ENCODE measurements around the gene CABP1.
A peak's percentile ranks its signal among the peaks of the same experiment; 100 is the strongest.
"Not testable (repeated sequence)": the region's sequence is repeated elsewhere in the genome, so short reads cannot be mapped to it uniquely, and the experiment has no call there.

Gene CABP1

DNA sequence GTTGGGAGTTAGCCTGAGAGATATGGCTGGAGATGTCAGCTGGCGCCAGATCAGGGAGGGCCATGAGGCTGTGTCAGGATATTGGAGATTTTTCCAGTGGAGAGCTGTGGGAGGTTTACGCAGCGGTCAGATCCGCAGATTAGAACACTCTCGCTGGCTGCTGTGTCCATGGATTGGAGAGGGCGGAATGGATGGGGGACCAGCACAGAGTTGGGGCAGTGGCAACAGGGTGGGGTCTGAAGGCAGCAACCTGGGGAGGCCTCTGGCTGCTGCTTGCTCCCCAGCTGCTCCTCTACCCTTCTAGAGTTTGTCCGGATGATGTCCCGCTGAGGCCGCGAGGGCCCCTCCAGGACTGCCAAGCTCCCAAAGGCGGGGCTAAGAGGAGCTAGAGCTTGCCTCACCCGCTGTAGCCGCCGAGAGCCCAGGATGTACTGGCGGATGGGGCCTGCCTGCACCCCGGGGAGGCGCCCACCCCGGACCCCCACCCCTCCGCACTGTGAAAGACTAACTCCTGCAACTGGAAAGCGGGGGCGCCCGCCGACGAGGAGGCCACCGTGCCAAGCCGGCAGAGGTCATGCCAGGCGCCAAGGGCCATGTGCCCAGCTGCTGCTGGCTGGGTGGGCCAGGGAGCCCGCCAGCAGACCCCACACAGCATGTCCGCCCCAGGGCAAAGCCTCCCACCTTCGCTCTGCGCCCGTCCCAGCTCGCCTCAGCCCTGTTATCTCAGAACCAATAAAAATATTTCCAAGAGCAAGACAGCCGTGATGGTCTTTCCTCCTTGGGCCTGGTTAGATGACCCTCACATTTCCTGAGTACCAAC, 26.4 kb downstream of the CABP1 start:
- in situ Hi-C loops (cut with MboI; ENCODE audit: low sequenced_read_pairs), result no loop called here
- H3K4me3 ChIP-seq, result no peak overlapping the region
- no peaks in the 10 kb centered on the region for H3K36me3 ChIP-seq (replicated peaks)
- no peaks in the 10 kb centered on the region for H3K9me3 ChIP-seq
- DNase-seq (ENCODE audit: low spot score in 2 of 2), result no peak
- no peaks in the 10 kb centered on the region for H3K27me3 ChIP-seq (ENCODE audit: low read depth)
- peaks cover 17% of the 10 kb centered on the region for H3K4me1 ChIP-seq

DNA sequence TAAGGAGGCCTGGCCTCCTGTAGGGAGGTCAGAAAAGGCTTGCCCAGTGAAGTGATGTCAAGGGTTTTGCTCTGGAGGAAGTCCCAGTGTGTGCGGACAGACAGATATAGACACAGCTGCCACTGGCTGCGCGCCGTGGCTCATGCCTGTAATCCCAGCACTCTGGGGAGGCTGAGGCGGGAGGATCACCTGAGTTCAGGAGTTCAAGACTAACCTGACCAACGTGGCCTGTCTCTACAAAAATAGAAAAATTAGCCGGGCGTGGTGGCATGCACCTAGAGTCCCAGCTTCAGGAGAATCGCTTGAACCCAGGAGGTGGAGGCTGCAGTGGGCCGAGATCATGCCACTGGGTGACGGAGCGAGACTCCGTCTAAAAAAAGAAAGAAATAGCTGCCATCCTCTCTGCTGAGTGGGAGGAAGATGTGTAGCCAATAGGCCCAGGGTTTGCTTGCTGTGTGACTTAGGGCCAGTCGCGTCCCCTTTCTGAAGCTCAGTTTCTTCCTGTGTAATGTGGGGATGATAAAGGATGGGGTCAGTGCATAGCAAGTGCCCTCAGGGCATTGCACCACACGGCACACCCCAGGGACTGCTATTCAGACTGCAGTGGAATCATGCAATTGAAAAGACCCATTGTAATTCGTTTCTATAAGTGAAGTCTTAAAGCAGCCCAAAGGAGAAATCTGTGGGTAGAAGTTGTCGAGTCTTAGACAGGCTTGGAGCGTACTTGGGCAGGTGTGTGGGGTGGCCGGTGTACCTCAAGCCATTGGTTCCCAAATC, 27.9 kb downstream of the CABP1 start:
- no peaks in the 10 kb centered on the region for H3K36me3 ChIP-seq (replicated peaks)
- no peaks in the 10 kb centered on the region for H3K27me3 ChIP-seq (ENCODE audit: low read depth)
- H3K9me3 ChIP-seq, result no peaks in the 10 kb centered on the region
- H3K4me1 ChIP-seq, result peaks cover 17% of the 10 kb centered on the region
- H3K4me3 ChIP-seq, result no peak overlapping the region
- in situ Hi-C loops (cut with MboI; ENCODE audit: low sequenced_read_pairs), result no loop called here
- peak; percentile 84 to 95 for DNase-seq (ENCODE audit: low spot score in 2 of 2)

DNA sequence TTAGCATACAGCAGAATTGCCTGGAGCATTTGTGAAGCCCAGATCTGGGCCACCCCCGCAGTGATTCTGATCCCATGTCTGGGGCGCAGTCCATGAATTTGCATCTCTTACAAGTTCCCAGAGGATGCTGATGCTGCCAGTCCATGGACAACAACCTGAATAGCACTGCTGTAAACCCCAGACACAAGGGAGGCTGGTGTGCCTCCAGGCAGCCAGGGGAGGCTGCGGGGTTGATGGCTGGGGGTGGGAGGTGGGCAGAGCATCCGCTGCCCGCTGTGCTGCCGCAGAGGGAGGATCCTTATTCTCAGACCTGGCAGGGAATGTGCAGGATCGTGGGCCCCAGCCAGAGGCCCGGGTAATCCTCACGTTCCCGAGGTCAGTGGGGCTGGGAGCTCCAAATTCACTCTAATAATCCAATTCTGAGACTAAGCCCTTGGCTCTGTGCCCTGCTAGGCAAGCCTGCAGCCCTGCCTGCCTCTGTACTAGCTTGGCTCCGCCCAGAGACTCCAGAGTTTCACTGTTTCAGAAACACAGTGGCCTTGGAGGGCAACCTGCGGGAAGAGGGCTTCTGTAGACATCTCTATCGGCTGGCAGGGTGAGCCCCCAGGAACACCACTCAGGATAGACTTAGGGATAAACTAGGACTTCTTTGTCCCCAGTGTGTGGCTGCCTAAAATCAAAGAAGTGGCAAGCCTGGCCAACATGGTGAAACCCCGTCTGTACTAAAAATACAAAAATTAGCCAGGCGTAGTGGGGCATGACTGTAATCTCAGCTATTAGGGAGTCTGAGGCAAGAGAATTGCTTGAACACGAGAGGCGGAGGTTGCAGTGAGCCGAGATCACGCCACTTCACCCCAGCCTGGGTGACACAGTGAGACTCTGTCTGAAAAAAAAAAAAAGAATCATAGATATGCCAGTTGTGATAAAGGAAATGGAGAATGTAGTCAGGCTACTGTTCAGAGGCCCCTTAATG, 28.7 kb downstream of the CABP1 start:
- no peaks in the 10 kb centered on the region for H3K9me3 ChIP-seq
- no peak overlapping the region for H3K4me3 ChIP-seq
- H3K27me3 ChIP-seq (ENCODE audit: low read depth), result no peaks in the 10 kb centered on the region
- in situ Hi-C loops (cut with MboI; ENCODE audit: low sequenced_read_pairs), result no loop called here
- no peaks in the 10 kb centered on the region for H3K36me3 ChIP-seq (replicated peaks)
- peak; percentile 88 to 91 for DNase-seq (ENCODE audit: low spot score in 2 of 2)
- peaks cover 17% of the 10 kb centered on the region for H3K4me1 ChIP-seq

DNA sequence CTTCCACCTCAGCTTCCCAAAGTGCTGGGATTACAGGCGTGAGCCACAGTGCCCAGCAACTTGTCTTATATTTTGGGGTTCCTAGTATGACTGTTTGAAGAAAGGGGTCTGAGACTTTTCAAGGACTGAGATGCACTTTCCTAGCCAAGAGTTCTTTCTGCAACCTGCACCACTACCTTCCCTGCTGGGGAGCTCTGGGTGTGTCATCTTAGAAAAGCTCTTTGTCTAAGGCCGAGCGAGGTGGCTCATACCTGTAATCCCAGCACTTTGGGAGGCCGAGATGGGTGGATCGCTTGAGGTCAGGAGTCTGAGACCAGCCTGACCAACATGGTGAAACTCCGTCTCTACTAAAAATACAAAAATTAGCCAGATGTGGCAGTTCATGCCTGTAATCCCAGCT, 29.8 kb downstream of the CABP1 start:
- H3K4me3 ChIP-seq; in situ Hi-C loops (cut with MboI; ENCODE audit: low sequenced_read_pairs); H3K36me3 ChIP-seq (replicated peaks); DNase-seq (ENCODE audit: low spot score in 2 of 2); H3K27me3 ChIP-seq (ENCODE audit: low read depth); H3K9me3 ChIP-seq: not testable (repeated sequence)
- H3K4me1 ChIP-seq, result peaks cover 17% of the 10 kb centered on the region

DNA sequence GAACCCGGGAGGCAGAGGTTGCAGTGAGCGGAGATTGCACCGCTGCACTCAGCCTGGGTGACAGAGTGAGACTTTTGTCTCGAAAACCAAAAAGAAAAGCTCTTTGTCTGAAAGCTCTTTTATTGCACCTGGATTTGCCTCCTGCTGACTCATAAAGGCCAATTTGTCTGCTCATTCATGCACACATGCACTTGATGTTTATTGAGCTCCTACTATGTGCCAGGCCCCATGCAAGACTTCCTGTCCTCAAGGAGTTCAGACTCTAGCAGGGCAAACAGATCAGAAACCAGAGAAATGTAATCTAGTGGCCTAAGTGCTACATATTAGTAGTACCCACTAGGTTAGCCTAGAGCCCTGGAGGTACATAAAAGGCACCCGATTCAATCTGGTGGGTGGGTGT, 30.2 kb downstream of the CABP1 start:
- peaks cover 17% of the 10 kb centered on the region for H3K4me1 ChIP-seq
- no peaks in the 10 kb centered on the region for H3K27me3 ChIP-seq (ENCODE audit: low read depth)
- no peaks in the 10 kb centered on the region for H3K9me3 ChIP-seq
- no peak for DNase-seq (ENCODE audit: low spot score in 2 of 2)
- in situ Hi-C loops (cut with MboI; ENCODE audit: low sequenced_read_pairs), result no loop called here
- H3K4me3 ChIP-seq, result no peak overlapping the region
- H3K36me3 ChIP-seq (replicated peaks), result no peaks in the 10 kb centered on the region

DNA sequence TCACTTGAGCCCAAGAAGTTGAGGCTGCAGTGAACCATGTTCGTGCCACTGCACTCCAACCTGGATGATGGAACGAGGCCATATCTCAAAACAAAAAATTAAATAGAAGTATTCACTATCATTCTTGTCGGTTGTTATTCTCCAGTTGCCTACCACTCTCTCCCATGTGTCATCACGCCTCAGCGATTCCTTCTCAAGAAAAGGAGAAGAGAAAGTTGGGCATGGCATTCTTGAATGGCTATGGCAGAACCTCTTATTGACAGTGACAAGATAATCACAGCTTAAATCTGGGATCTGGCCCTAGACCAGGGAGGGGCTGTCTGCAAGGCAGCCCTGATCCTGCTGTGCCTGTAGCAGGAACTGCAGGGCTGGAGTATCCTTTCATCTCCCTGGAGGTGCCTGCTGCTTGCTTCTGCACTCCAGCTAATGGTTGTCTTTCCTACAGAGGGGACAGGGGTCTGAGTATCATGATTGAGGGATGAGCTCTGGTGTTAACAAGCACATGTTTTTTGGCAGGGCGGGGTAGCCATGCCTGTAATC, 33.7 kb downstream of the CABP1 start:
- Histone ChIP-seq H3K9me3 (no peaks in the 10 kb centered on the region), H3K4me1 (peaks cover 6% of the 10 kb centered on the region), H3K4me3 (no peak overlapping the region), H3K27me3 (ENCODE audit: low read depth) (no peaks in the 10 kb centered on the region), H3K36me3 (replicated peaks) (no peaks in the 10 kb centered on the region)
- in situ Hi-C loops (cut with MboI; ENCODE audit: low sequenced_read_pairs), result no loop called here
- no peak for DNase-seq (ENCODE audit: low spot score in 2 of 2)

DNA sequence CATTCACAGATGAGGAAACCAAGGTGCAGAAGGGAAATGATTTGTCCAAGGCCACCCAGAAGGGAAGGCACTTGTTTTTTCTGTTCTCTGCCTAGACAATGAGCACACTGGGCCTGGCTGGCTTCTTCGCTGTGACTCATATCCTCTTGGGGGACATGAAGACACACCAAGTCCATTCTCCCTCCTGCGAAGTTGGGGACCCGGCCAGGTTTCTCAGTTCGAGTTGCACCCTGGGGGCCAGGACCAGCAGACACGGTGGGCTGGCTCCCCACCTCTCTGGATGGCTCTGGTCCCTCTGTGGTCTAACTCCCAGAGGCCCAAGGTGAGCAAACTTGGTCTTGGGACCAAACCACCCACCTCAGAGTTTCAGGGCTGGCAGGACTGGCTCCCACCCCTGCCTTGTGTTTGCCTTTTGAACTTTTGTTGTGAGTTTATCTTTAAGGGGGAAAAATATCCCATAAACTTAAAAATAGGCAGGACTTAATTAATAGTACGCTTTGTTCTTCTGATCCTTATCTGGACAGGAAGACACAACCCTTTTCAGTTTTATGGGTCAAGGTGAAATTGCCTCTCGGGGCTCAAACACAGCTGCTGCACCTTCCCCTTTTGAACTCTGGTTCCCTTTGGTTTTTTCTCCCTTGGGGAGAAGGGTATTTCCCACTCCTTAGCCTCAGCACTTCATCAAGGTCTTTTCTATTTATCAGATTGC, 37.5 kb downstream of the CABP1 start:
- in situ Hi-C loops (cut with MboI; ENCODE audit: low sequenced_read_pairs), result no loop called here
- no peaks in the 10 kb centered on the region for H3K9me3 ChIP-seq
- H3K4me1 ChIP-seq, result no peaks in the 10 kb centered on the region
- H3K4me3 ChIP-seq, result no peak overlapping the region
- H3K27me3 ChIP-seq (ENCODE audit: low read depth), result no peaks in the 10 kb centered on the region
- DNase-seq (ENCODE audit: low spot score in 2 of 2), result no peak
- no peaks in the 10 kb centered on the region for H3K36me3 ChIP-seq (replicated peaks)

DNA sequence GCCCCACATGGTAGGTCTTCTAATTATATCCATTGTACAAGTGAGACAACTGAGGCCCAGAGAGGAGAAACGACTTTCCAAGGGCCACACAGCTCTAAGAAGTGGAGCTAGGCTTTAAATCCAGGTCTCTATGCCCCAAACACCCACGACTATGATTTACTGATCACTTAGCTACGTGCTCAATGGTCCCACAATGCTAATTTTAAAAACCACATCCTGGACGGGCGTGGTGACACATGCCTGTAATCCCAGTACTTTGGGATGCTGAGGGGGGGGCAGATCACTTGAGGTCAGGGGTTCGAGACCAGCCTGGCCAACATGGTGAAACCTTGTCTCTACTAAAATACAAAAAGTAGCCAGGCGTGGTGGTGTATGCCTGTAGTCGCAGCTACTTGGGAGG, 38.1 kb downstream of the CABP1 start:
- no peaks in the 10 kb centered on the region for H3K27me3 ChIP-seq (ENCODE audit: low read depth)
- in situ Hi-C loops (cut with MboI; ENCODE audit: low sequenced_read_pairs), result no loop called here
- H3K4me1 ChIP-seq, result no peaks in the 10 kb centered on the region
- no peak overlapping the region for H3K4me3 ChIP-seq
- no peaks in the 10 kb centered on the region for H3K36me3 ChIP-seq (replicated peaks)
- DNase-seq (ENCODE audit: low spot score in 2 of 2), result no peak
- H3K9me3 ChIP-seq, result no peaks in the 10 kb centered on the region

DNA sequence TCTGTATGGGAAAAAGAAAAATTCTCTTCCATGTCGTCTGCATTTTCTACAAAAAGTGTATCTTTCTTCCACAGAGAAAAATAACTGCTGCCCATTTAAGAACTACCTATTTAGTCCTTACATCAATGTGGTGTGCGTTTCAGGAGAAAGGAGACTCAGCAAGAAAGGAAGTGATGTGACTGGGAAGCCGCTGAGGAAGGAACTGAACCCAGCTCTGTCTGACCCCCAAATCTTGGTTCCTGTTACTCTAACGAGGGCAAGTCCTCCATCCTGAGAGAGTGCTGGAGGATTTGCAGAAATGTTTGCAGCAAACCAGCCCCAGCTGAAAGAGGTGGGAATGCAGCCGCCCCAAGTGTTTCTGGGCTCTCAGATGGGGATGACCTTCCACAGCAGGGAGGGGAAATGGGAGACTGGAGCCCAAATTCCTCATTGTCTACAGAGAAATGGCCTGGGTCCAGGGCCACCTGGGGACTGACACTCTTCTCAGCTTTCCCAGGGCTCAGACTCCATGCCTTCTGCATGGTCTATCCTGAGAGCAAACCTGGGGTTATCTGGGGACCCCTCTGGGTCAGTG, 39.8 kb downstream of the CABP1 start:
- in situ Hi-C loops (cut with MboI; ENCODE audit: low sequenced_read_pairs), result no loop called here
- DNase-seq (ENCODE audit: low spot score in 2 of 2), result no peak
- no peaks in the 10 kb centered on the region for H3K36me3 ChIP-seq (replicated peaks)
- H3K9me3 ChIP-seq, result no peaks in the 10 kb centered on the region
- no peak overlapping the region for H3K4me3 ChIP-seq
- H3K27me3 ChIP-seq (ENCODE audit: low read depth), result no peaks in the 10 kb centered on the region
- no peaks in the 10 kb centered on the region for H3K4me1 ChIP-seq

DNA sequence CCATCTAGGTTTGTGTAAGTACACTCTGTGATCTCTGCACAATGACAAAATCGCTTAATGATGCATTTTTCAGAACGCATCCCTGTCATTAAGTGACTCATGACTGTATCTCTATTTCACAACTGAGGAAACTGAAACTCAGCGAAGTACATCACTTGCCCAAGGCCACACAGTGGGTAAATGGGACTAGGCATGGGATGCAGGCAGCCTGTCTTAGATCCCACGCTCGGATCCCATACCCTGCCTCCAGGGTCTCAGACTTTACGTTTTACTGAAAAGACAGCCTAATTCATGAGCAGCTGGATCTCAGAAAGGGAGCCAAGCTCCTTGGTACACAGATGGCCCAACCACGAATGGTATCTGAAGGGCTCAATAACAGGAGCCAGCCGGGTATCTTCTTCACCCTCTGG, 44.1 kb downstream of the CABP1 start:
- no peak for DNase-seq (ENCODE audit: low spot score in 2 of 2)
- in situ Hi-C loops (cut with MboI; ENCODE audit: low sequenced_read_pairs), result no loop called here
- H3K9me3 ChIP-seq, result no peaks in the 10 kb centered on the region
- peaks cover 6% of the 10 kb centered on the region for H3K4me1 ChIP-seq
- H3K36me3 ChIP-seq (replicated peaks), result no peaks in the 10 kb centered on the region; the same call in 1 of the 2 replicates
- H3K27me3 ChIP-seq (ENCODE audit: low read depth), result no peaks in the 10 kb centered on the region
- H3K4me3 ChIP-seq, result no peak overlapping the region

DNA sequence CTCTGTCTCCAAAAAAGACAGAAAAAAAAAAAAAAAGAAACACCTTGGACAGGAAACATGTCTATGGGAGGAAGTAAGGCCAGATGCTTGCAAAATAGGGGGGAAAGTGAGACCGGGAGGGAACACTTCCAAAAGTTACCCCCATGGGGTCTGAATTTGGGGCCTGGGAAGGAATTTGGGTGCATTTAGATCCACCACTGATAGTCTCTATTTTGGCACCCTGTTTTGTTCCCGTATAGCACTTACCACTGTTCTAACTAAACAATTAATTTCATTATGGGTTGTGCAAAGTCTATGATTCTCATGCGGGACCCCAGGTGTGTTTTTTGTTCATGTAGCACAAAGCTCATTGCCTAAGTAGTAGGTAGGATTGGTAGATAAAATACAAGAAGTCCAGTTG, 45.1 kb downstream of the CABP1 start:
- in situ Hi-C loops (cut with MboI; ENCODE audit: low sequenced_read_pairs), result no loop called here
- peaks cover 10% of the 10 kb centered on the region for H3K4me1 ChIP-seq
- no peak overlapping the region for H3K4me3 ChIP-seq
- no peaks in the 10 kb centered on the region for H3K9me3 ChIP-seq
- no peak for DNase-seq (ENCODE audit: low spot score in 2 of 2)
- no peaks in the 10 kb centered on the region for H3K27me3 ChIP-seq (ENCODE audit: low read depth)
- H3K36me3 ChIP-seq (replicated peaks), result no peaks in the 10 kb centered on the region; the same call in 1 of the 2 replicates

DNA sequence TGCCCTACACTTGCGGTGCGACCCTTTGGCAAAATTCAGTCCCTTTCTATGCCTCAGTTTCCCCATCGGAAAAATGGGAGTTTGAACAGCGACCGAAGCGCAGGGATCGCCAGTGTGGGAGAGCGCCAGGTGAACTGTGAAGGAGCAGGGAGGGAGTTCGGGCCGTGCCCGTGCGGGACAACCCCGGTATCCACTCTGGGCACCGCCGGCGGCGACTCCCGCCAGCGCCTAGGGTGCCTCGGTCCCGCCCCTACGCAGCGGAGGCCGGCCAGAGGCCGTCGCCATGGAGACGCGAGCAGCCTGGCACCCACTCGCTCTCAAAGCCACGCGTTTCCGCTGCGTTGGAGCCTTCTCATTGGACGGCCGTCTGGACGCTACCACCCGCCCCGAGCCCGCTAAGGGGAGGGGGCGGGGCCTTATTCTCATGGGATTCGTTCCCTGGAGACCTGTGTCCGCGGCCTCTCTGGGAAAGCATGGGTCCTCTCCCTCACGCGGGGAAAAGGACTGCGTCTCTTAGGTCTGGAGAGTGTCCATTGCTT, 45.8 kb downstream of the CABP1 start:
- peaks cover 14% of the 10 kb centered on the region for H3K4me1 ChIP-seq
- no peaks in the 10 kb centered on the region for H3K27me3 ChIP-seq (ENCODE audit: low read depth)
- peak overlapping the region; percentile 50 for H3K4me3 ChIP-seq
- DNase-seq (ENCODE audit: low spot score in 2 of 2), result peak; percentile 98 to 99
- H3K9me3 ChIP-seq, result no peaks in the 10 kb centered on the region
- in situ Hi-C loops (cut with MboI; ENCODE audit: low sequenced_read_pairs), result no loop called here
- no peaks in the 10 kb centered on the region; the same call in 1 of the 2 replicates for H3K36me3 ChIP-seq (replicated peaks)
